IPS-20b (cell line): ENCODE data around the gene EXT2.

Experiments used
- H3K27ac ChIP-seq: one replicate; pipeline ENCODE4 v1.5.1; 2013; ENCODE audit warnings: low read length
- H3K27me3 ChIP-seq: 2 replicates; pipeline ENCODE4 v1.6.1; 2013; ENCODE audit warnings: mild to moderate bottlenecking, low read length, inconsistent platforms; ENCODE audit not compliant: insufficient read depth
- H3K36me3 ChIP-seq: 2 replicates; pipeline ENCODE4 v1.6.1; 2013; ENCODE audit warnings: low read depth, mild to moderate bottlenecking, inconsistent platforms, low read length, moderate library complexity; ENCODE audit not compliant: insufficient read depth
- H3K4me1 ChIP-seq: 2 replicates; pipeline ENCODE4 v1.6.1; 2013; ENCODE audit warnings: mild to moderate bottlenecking, control low read depth, inconsistent platforms, low read length, moderate library complexity; ENCODE audit not compliant: insufficient read depth
- H3K4me3 ChIP-seq: 2 replicates; pipeline ENCODE4 v1.5.1; 2013; ENCODE audit warnings: mild to moderate bottlenecking, low read length, inconsistent platforms
- H3K9ac ChIP-seq: 2 replicates; pipeline ENCODE4 v1.6.1; 2013; ENCODE audit warnings: low read depth, mild to moderate bottlenecking, inconsistent platforms, low read length, moderate library complexity
- H3K9me3 ChIP-seq: 2 replicates; pipeline ENCODE4 v1.6.1; 2013; ENCODE audit warnings: mild to moderate bottlenecking, low read depth, low read length, inconsistent platforms; ENCODE audit not compliant: insufficient read depth

EXT2 gene

GRCh38 chr11:44235765-44236201 is 140.3 kb downstream of the EXT2 start:
- Histone ChIP-seq H3K36me3 (peaks cover 10% of the 10 kb centered on the region; the same call in 1 of the 2 replicates), H3K4me3 (no peak overlapping the region), H3K4me1 (no peaks in the 10 kb centered on the region), H3K27me3 (no peaks in the 10 kb centered on the region), H3K27ac (no peak overlapping the region), H3K9ac (no peak overlapping the region), H3K9me3 (no peaks in the 10 kb centered on the region)

GRCh38 chr11:44236296-44236695 is 140.8 kb downstream of the EXT2 start:
- H3K4me3 ChIP-seq, result no peak overlapping the region
- no peaks in the 10 kb centered on the region for H3K27me3 ChIP-seq
- H3K9me3 ChIP-seq, result no peaks in the 10 kb centered on the region
- no peaks in the 10 kb centered on the region for H3K4me1 ChIP-seq
- H3K9ac ChIP-seq, result no peak overlapping the region
- H3K36me3 ChIP-seq, result peaks cover 10% of the 10 kb centered on the region; the same call in 1 of the 2 replicates
- H3K27ac ChIP-seq, result no peak overlapping the region

GRCh38 chr11:44237156-44237555 is 141.7 kb downstream of the EXT2 start:
- Histone ChIP-seq H3K27ac (no peak overlapping the region), H3K9me3 (no peaks in the 10 kb centered on the region), H3K27me3 (no peaks in the 10 kb centered on the region), H3K4me1 (peaks cover 3% of the 10 kb centered on the region; the same call in 1 of the 2 replicates), H3K4me3 (no peak overlapping the region), H3K9ac (no peak overlapping the region), H3K36me3 (peaks cover 10% of the 10 kb centered on the region; the same call in 1 of the 2 replicates)

- Histone ChIP-seq H3K9ac (no peak overlapping the region), H3K4me3 (no peak overlapping the region), H3K27me3 (no peaks in the 10 kb centered on the region), H3K36me3 (peaks cover 19% of the 10 kb centered on the region; the same call in 1 of the 2 replicates), H3K27ac (peak overlapping the region; percentile 12), H3K9me3 (no peaks in the 10 kb centered on the region), H3K4me1 (peaks cover 30% of the 10 kb centered on the region)
Measured at GRCh38 chr11:44241851-44242250, 146.4 kb downstream of the EXT2 start.

- Histone ChIP-seq H3K9ac (peak overlapping the region; percentile 23; the same call in 1 of the 2 replicates), H3K27me3 (no peaks in the 10 kb centered on the region), H3K36me3 (peaks cover 15% of the 10 kb centered on the region; the same call in 1 of the 2 replicates), H3K9me3 (no peaks in the 10 kb centered on the region), H3K4me1 (peaks cover 30% of the 10 kb centered on the region), H3K4me3 (no peak overlapping the region), H3K27ac (peak overlapping the region; percentile 31)
Measured at GRCh38 chr11:44243086-44243485, 147.6 kb downstream of the EXT2 start.

GRCh38 chr11:44243595-44244343 is 148.3 kb downstream of the EXT2 start:
- Histone ChIP-seq H3K36me3 (peaks cover 15% of the 10 kb centered on the region; the same call in 1 of the 2 replicates), H3K27ac (peak overlapping the region; percentile 86), H3K9ac (peak overlapping the region; percentile 55; the same call in 1 of the 2 replicates), H3K4me3 (peak overlapping the region; percentile 53; the same call in 1 of the 2 replicates), H3K4me1 (peaks cover 30% of the 10 kb centered on the region), H3K9me3 (no peaks in the 10 kb centered on the region), H3K27me3 (no peaks in the 10 kb centered on the region)

GRCh38 chr11:44244639-44245310 is 149.3 kb downstream of the EXT2 start:
- Histone ChIP-seq H3K9me3 (no peaks in the 10 kb centered on the region), H3K36me3 (peaks cover 15% of the 10 kb centered on the region; the same call in 1 of the 2 replicates), H3K27ac (peak overlapping the region; percentile 86), H3K4me1 (peaks cover 30% of the 10 kb centered on the region), H3K9ac (peak overlapping the region; percentile 55; the same call in 1 of the 2 replicates), H3K4me3 (peak overlapping the region; percentile 53; the same call in 1 of the 2 replicates), H3K27me3 (no peaks in the 10 kb centered on the region)

- H3K4me3 ChIP-seq, result no peak overlapping the region
- peaks cover 7% of the 10 kb centered on the region; the same call in 1 of the 2 replicates for H3K9me3 ChIP-seq
- H3K27ac ChIP-seq, result no peak overlapping the region
- H3K9ac ChIP-seq, result no peak overlapping the region
- no peaks in the 10 kb centered on the region for H3K27me3 ChIP-seq
- H3K36me3 ChIP-seq, result peaks cover 15% of the 10 kb centered on the region; the same call in 1 of the 2 replicates
- peaks cover 30% of the 10 kb centered on the region for H3K4me1 ChIP-seq
Measured at GRCh38 chr11:44246726-44247125, 151.2 kb downstream of the EXT2 start.

GRCh38 chr11:44247508-44247907 is 152.0 kb downstream of the EXT2 start:
- Histone ChIP-seq H3K4me1 (peaks cover 23% of the 10 kb centered on the region), H3K27me3 (no peaks in the 10 kb centered on the region), H3K9ac (no peak overlapping the region), H3K36me3 (peaks cover 15% of the 10 kb centered on the region; the same call in 1 of the 2 replicates), H3K9me3 (peaks cover 11% of the 10 kb centered on the region), H3K4me3 (no peak overlapping the region), H3K27ac (no peak overlapping the region)

- no peak overlapping the region for H3K9ac ChIP-seq
- H3K4me1 ChIP-seq, result peaks cover 17% of the 10 kb centered on the region
- H3K4me3 ChIP-seq, result no peak overlapping the region
- H3K27me3 ChIP-seq, result no peaks in the 10 kb centered on the region
- peaks cover 16% of the 10 kb centered on the region for H3K9me3 ChIP-seq
- peaks cover 15% of the 10 kb centered on the region; the same call in 1 of the 2 replicates for H3K36me3 ChIP-seq
- H3K27ac ChIP-seq, result no peak overlapping the region
Measured at GRCh38 chr11:44248109-44248508, 152.6 kb downstream of the EXT2 start.

- Histone ChIP-seq H3K36me3 (peaks cover under 1% of the 10 kb centered on the region; the same call in 1 of the 2 replicates), H3K9ac (no peak overlapping the region), H3K4me1 (no peaks in the 10 kb centered on the region), H3K27me3 (no peaks in the 10 kb centered on the region), H3K4me3 (no peak overlapping the region), H3K27ac (no peak overlapping the region), H3K9me3 (peaks cover 22% of the 10 kb centered on the region)
Measured at GRCh38 chr11:44250421-44250820, 154.9 kb downstream of the EXT2 start.
